ENCODE results near the gene CD58. TPM values are rescaled to one million over a fixed set of nuclear protein-coding genes. Genes with fewer than 3 reads are reported as not detected.
"Not testable (repeated sequence)": the region's sequence is repeated elsewhere in the genome, so short reads cannot be mapped to it uniquely, and the experiment has no call there.

Gene CD58
- total RNA-seq, 1 experiment from 2014 or later = 18.9 TPM

GRCh38 chr1:116595946-116596741 is 25.3 kb upstream of the CD58 start:
- H3K9me3 Mint-ChIP-seq (ENCODE audit: low read depth, unreplicated experiment); intact Hi-C loops (cut with micrococcal nuclease; ENCODE audit: unreplicated experiment); BruUV-seq (replicated peaks); H3K27me3 Mint-ChIP-seq (ENCODE audit: unreplicated experiment); DNase-seq; H3K36me3 Mint-ChIP-seq (ENCODE audit: insufficient read depth, unreplicated experiment): not testable (repeated sequence)
- CTCF ChIA-PET = interaction anchor here (0.8 to 2.1 kb wide), 3 partner anchors 22 to 457 kb away, joined by 3 to 11 read pairs (median 5); no protein-coding TSS in a partner anchor
- H3K27ac Mint-ChIP-seq (ENCODE audit: unreplicated experiment) = peak overlapping the region; percentile 24
- peaks cover 23% of the 10 kb centered on the region for H3K4me1 Mint-ChIP-seq (ENCODE audit: low read depth, unreplicated experiment)
- H3K4me3 Mint-ChIP-seq (ENCODE audit: low read depth, unreplicated experiment) = peak overlapping the region; percentile 42

DNA sequence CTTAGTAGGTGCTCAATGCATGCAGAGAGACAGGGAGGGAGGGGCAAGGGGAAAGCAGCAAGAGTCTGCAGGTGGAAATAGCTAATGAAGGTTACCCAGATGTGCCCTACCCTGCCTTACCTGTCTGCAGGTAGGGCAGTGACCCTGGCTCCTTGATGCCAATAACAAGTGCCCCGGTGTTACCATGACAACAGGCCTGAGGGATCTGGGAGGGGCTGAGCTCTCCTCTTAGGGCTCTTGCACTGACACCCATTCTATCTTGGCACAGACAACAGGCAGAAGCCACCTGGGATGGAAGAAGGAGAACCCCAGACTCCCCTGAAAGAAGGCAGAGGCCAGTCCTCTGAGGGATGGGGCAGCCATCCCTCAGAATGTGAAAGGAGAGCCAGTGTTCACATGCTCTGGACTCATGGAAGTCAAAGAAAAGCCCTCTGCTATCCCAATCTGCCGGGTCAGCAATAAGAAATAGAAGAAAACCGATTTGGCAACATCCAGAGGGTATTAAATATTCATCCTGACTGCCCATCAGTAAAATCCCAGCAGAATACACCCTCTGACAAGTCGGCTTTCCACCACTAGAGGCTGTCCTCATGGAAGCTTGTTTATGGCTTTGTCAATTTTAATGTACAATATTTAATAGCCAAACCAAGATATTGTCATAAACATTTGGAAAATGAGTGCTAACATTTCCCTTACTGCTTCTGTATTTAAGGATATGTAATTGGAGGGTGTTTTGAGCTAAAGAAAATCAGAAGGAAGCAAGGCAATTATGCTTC is 24.4 kb upstream of the CD58 start:
- DNase-seq; H3K27ac Mint-ChIP-seq (ENCODE audit: unreplicated experiment); H3K9me3 Mint-ChIP-seq (ENCODE audit: low read depth, unreplicated experiment); H3K4me3 Mint-ChIP-seq (ENCODE audit: low read depth, unreplicated experiment); H3K27me3 Mint-ChIP-seq (ENCODE audit: unreplicated experiment); BruUV-seq (replicated peaks); intact Hi-C loops (cut with micrococcal nuclease; ENCODE audit: unreplicated experiment); H3K36me3 Mint-ChIP-seq (ENCODE audit: insufficient read depth, unreplicated experiment): not testable (repeated sequence)
- H3K4me1 Mint-ChIP-seq (ENCODE audit: low read depth, unreplicated experiment) = peaks cover 23% of the 10 kb centered on the region
- CTCF ChIA-PET = interaction anchor here (0.7 to 2.1 kb wide), 3 partner anchors 21 to 456 kb away, joined by 3 to 11 read pairs (median 5); no protein-coding TSS in a partner anchor

- DNase-seq; H3K4me3 Mint-ChIP-seq (ENCODE audit: low read depth, unreplicated experiment); BruUV-seq (replicated peaks); CTCF ChIA-PET; H3K27me3 Mint-ChIP-seq (ENCODE audit: unreplicated experiment); H3K9me3 Mint-ChIP-seq (ENCODE audit: low read depth, unreplicated experiment); H3K27ac Mint-ChIP-seq (ENCODE audit: unreplicated experiment); intact Hi-C loops (cut with micrococcal nuclease; ENCODE audit: unreplicated experiment); H3K36me3 Mint-ChIP-seq (ENCODE audit: insufficient read depth, unreplicated experiment): not testable (repeated sequence)
- H3K4me1 Mint-ChIP-seq (ENCODE audit: low read depth, unreplicated experiment) = peaks cover 34% of the 10 kb centered on the region
Observed at GRCh38 chr1:116593977-116594376, 23.2 kb upstream of the CD58 start.

DNA sequence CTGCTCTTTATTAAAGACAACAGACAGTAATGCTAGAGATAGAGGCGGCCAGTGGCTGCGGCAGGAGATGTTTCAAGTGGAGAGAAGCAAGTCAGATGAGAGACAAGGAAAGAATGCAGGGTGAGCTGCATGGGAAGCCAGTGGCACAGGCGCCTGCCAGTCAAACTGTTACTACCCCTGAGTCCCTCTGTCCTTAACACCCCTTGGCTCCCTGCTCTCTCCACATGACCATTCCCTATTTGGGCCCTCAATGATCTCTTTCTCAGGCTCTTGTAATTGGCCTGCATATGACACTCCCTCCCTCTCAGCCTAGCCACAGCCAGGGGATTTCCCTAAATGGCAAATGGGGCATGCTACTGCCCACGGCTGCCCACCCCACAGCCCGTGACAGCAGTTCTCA is 22.6 kb upstream of the CD58 start:
- H3K27ac Mint-ChIP-seq (ENCODE audit: unreplicated experiment); H3K4me3 Mint-ChIP-seq (ENCODE audit: low read depth, unreplicated experiment); CTCF ChIA-PET; DNase-seq; H3K9me3 Mint-ChIP-seq (ENCODE audit: low read depth, unreplicated experiment); H3K27me3 Mint-ChIP-seq (ENCODE audit: unreplicated experiment); H3K36me3 Mint-ChIP-seq (ENCODE audit: insufficient read depth, unreplicated experiment); intact Hi-C loops (cut with micrococcal nuclease; ENCODE audit: unreplicated experiment); BruUV-seq (replicated peaks): not testable (repeated sequence)
- peaks cover 36% of the 10 kb centered on the region for H3K4me1 Mint-ChIP-seq (ENCODE audit: low read depth, unreplicated experiment)

- H3K36me3 Mint-ChIP-seq (ENCODE audit: insufficient read depth, unreplicated experiment); DNase-seq; CTCF ChIA-PET; H3K27ac Mint-ChIP-seq (ENCODE audit: unreplicated experiment); intact Hi-C loops (cut with micrococcal nuclease; ENCODE audit: unreplicated experiment); BruUV-seq (replicated peaks); H3K9me3 Mint-ChIP-seq (ENCODE audit: low read depth, unreplicated experiment); H3K27me3 Mint-ChIP-seq (ENCODE audit: unreplicated experiment); H3K4me3 Mint-ChIP-seq (ENCODE audit: low read depth, unreplicated experiment): not testable (repeated sequence)
- peaks cover 30% of the 10 kb centered on the region for H3K4me1 Mint-ChIP-seq (ENCODE audit: low read depth, unreplicated experiment)
Observed at GRCh38 chr1:116591951-116592605, 21.3 kb upstream of the CD58 start.

- H3K27me3 Mint-ChIP-seq (ENCODE audit: unreplicated experiment); H3K4me3 Mint-ChIP-seq (ENCODE audit: low read depth, unreplicated experiment); BruUV-seq (replicated peaks); DNase-seq; CTCF ChIA-PET; H3K27ac Mint-ChIP-seq (ENCODE audit: unreplicated experiment); intact Hi-C loops (cut with micrococcal nuclease; ENCODE audit: unreplicated experiment); H3K36me3 Mint-ChIP-seq (ENCODE audit: insufficient read depth, unreplicated experiment); H3K9me3 Mint-ChIP-seq (ENCODE audit: low read depth, unreplicated experiment): not testable (repeated sequence)
- peaks cover 24% of the 10 kb centered on the region for H3K4me1 Mint-ChIP-seq (ENCODE audit: low read depth, unreplicated experiment)
Observed at GRCh38 chr1:116591006-116591950, 20.5 kb upstream of the CD58 start.

DNA sequence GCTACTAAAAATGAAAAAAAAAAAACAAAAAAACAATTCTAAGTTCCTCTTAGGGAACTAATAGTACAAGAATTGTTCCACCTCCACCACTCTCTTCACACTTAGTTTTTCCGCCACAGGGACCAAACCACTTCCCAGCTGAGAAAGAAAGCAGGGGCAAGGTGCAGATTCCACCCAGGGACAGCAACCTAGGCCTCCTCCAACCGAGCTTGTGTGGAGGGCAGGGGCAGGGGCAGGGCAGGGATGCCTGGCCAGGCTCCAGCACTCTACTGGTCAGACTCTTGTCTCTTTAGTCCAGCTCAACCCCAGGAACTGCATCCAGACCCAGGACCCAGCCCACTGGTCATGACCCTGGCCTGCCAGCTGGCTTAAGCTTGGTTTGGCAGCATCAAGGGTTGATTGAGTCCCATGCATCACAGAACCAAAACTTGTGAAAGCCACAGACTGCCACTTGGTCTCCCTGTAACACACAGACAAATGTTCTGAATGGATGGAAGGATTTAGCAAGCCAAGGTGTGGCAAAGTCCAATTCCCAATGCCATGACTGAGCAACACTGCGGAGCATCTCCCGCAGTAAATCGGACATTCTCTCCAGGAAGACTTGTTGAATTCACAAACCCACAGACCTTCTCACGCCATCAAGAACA is 19.7 kb upstream of the CD58 start:
- H3K9me3 Mint-ChIP-seq (ENCODE audit: low read depth, unreplicated experiment); intact Hi-C loops (cut with micrococcal nuclease; ENCODE audit: unreplicated experiment); H3K27me3 Mint-ChIP-seq (ENCODE audit: unreplicated experiment); H3K27ac Mint-ChIP-seq (ENCODE audit: unreplicated experiment); BruUV-seq (replicated peaks); DNase-seq; H3K36me3 Mint-ChIP-seq (ENCODE audit: insufficient read depth, unreplicated experiment); H3K4me3 Mint-ChIP-seq (ENCODE audit: low read depth, unreplicated experiment): not testable (repeated sequence)
- peaks cover 16% of the 10 kb centered on the region for H3K4me1 Mint-ChIP-seq (ENCODE audit: low read depth, unreplicated experiment)
- CTCF ChIA-PET = interaction anchor here (0.7 kb wide), 1 partner anchor 257 kb away, joined by 6 read pairs; no protein-coding TSS in a partner anchor

DNA sequence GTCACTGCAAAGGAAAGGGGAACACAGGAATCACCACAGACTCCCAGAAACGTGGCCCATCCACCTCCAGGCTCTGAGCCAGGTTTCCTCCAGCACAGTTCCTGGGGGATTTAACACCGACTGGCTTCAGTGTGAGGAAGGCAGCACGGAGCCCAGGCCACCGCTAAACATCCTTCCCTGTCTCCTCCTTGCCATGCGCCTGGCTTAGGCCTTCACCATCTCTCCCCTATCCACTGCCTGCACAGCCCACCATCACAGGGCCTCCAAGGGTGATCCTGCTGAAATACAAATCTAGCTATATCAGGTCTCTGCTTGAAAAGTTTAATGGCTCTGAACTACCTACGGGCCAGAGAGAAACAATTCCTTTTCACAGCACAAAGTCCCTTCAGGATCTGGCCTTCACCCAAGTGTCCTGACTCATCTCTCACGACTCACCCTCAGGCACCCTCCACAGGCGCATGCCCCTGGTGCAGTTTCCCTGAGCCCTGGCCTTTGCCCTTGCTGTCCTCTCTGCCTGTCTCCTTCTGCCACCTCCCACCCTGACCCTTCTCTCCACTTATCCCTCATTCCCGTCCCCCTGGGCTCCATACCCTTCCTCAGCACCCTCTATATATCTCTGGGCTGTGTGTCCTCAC is 18.4 kb upstream of the CD58 start:
- H3K36me3 Mint-ChIP-seq (ENCODE audit: insufficient read depth, unreplicated experiment); intact Hi-C loops (cut with micrococcal nuclease; ENCODE audit: unreplicated experiment); H3K27me3 Mint-ChIP-seq (ENCODE audit: unreplicated experiment); H3K4me3 Mint-ChIP-seq (ENCODE audit: low read depth, unreplicated experiment); H3K9me3 Mint-ChIP-seq (ENCODE audit: low read depth, unreplicated experiment); BruUV-seq (replicated peaks): not testable (repeated sequence)
- peaks cover 13% of the 10 kb centered on the region for H3K4me1 Mint-ChIP-seq (ENCODE audit: low read depth, unreplicated experiment)
- CTCF ChIA-PET = interaction anchor here (0.6 kb wide), 1 partner anchor 90 kb away, joined by 4 read pairs; no protein-coding TSS in a partner anchor
- peak; percentile 39 for DNase-seq
- H3K27ac Mint-ChIP-seq (ENCODE audit: unreplicated experiment) = peak overlapping the region; percentile 3

Data from Calu3 (cell line).